ENCODE results near the gene OSBPL8.
A peak's percentile ranks its signal among the peaks of the same experiment; 100 is the strongest.

Gene OSBPL8

DNA sequence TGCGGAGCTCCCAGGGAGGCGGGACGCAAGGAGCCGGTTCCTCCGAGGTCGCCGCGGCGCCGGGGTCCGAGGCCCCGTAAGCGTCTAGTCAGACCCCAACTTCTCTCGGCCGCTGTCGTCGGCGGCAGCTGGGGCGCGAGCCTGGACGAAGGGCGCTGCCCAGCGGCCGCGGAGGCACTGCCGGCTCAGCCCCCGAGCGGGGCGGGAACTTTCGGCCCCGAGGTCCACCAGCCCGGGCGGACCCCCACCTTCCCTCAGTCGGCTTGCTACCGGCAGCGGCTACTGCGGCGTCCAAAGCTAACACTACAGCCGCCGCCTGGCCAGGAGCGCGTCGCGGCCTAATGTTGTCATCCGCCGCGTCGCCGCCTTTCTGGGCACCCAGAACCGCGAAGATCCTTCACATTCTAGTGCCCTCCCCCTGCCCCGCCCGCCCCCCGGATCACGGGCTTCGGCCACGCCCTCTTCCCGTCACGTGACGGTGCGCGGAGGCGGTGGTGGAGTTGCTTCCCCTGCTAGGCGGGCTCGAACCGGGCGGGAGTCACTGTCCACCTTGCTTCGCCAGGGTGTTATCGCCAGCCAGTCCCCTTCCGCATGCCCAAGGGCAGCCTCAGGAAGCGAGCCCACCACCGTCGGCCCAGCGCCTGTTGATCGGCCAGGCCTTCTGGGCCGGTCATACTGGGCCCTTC is at the start of gene OSBPL8:
TSS of gene OSBPL8 (minus strand) at position 372 of the 686 bp plus-strand sequence. CDS start 72,220 bp downstream, outside the sequence.
- DNase-seq (ENCODE audit: low read depth in 2 of 2): peak; percentile 70 to 78

DNA sequence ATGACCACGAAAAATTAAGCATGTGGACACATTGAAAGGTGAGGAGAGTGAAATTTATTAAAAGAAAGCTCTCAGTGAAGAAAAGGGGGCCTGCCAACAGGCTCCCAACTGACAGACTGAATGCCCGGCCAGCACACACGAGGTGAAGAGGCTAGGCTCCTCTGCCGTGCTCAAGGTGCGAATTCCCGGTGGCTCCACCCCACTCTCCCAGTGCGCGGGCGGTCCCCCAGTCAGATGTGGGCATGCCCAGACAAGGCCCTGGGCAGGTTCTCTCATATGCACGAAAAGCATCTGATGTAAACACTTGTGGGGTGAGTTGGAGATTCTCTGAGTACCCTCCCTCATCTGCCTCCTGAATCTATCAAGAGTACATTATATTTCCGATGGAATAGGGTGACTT is 48.5 kb upstream of the OSBPL8 start:
- no peak for DNase-seq (ENCODE audit: low read depth in 2 of 2)

DNA sequence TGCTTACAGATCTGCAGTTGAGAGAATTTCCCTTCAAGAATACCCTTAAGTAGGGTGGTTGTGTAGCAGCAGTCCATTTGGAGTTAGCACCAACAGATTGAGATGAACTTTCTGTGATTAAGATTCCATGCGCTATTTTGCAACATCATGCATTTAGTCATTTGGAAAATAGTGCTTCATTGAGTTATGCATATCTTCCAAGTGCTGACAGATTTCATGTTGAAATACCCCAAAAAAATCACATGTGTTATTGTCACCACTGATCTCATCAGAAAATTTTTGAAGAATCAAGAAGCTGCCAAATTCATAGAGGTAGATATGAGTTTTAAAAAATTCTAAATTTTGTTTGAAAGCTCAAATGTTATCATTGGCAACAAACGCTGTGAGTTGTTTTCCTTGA is 35.5 kb upstream of the OSBPL8 start:
- DNase-seq (ENCODE audit: low read depth in 2 of 2): no peak

GRCh38 chr12:76591476-76591875 is 31.9 kb upstream of the OSBPL8 start:
- DNase-seq (ENCODE audit: low read depth in 2 of 2): peak; percentile 43 to 49

DNA sequence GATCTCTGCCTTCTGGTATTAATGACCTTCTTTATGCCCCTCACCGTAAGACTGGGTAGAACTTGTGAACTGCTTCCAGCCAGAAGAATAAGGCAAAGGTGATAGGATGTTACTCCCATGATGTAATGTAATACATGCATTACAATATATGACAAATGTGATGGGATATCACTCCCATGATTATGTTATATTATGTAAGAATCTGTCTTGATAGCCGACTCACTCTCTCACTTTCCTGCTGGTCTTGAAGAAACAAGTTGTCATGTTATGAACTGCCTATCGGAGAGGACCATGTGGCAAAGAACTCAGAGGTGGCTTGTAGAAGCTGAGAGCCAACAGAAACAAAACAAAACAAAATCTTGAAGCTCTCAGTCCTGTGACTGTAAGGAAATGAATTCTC is 30.6 kb upstream of the OSBPL8 start:
- no peak for DNase-seq (ENCODE audit: low read depth in 2 of 2)

GRCh38 chr12:76588881-76589565 is 29.5 kb upstream of the OSBPL8 start:
- DNase-seq (ENCODE audit: low read depth in 2 of 2): peak; percentile 45 to 54

- no peak for DNase-seq (ENCODE audit: low read depth in 2 of 2)
Observed at GRCh38 chr12:76587428-76588178, 28.0 kb upstream of the OSBPL8 start.

GRCh38 chr12:76586764-76587395 is 27.3 kb upstream of the OSBPL8 start:
- no peak for DNase-seq (ENCODE audit: low read depth in 2 of 2)

- DNase-seq (ENCODE audit: low read depth in 2 of 2): no peak
Observed at GRCh38 chr12:76583301-76583700, 23.7 kb upstream of the OSBPL8 start.

- no peak for DNase-seq (ENCODE audit: low read depth in 2 of 2)
Observed at GRCh38 chr12:76573840-76574373, 14.3 kb upstream of the OSBPL8 start.

- DNase-seq (ENCODE audit: low read depth in 2 of 2): no peak
Observed at GRCh38 chr12:76571256-76571655, 11.7 kb upstream of the OSBPL8 start.

DNA sequence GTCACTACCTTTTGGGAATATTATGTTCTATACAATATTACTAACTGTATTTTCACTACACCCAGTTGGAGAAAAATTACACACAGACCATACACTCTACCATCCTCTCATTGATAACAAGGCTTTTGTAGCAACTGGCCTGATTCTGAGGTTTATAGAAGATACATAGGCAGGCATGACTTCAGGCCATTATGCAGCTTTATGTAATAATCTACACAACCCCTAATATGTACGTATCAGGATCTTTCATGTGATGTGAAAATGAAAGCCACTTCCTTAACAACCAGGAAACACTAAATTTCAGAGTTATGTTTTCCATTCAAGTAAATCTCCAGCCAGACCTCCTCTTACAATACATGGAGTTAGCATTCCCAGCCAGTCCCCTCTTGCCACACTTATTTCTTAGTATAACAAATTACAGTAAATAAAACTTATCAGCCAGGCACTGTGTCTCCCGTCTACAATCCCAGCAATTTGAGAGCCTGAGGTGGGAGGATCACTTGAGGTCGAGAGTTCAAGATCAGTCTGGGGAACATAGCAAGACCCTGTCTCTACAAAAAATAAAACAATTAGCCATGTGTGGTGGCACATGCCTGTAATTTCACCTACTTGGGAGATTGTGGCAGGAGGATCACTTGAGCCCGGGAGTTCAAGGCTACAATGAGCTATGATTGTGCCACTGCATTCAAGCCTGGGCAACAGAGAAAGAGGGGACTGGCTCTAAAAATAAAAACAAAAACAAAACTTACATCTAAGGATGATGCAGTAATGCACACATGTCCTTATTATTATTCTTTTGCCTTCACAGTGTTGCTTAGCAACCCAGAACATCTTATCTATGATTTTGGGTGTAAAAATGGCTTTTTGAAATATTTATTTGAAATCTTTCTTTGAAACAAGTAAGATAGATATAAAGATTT is 10.4 kb upstream of the OSBPL8 start:
- DNase-seq (ENCODE audit: low read depth in 2 of 2): no peak

- DNase-seq (ENCODE audit: low read depth in 2 of 2): no peak
Observed at GRCh38 chr12:76568888-76569551, 9.4 kb upstream of the OSBPL8 start.

GRCh38 chr12:76568130-76568529 is 8.6 kb upstream of the OSBPL8 start:
- no peak for DNase-seq (ENCODE audit: low read depth in 2 of 2)

DNA sequence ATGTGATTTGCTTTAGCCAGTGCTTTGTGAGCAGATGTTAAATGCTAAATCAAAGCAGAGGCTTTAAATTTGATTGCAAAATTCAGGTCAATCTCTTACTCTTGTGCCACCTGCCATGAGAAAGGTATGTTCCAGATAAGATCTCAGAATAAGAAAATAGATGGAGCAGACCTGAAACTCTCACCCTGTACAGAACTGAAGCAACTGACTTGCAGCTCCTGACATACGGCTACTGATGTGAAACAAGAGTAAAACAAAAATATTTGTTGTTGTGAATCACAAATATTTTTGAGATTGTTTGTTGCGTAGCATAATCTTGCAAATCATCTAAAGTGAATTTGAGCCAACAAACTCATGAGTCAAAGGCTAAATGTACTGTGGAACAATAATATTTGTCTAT is 3.5 kb upstream of the OSBPL8 start:
- no peak for DNase-seq (ENCODE audit: low read depth in 2 of 2)

- DNase-seq (ENCODE audit: low read depth in 2 of 2): no peak
Observed at GRCh38 chr12:76562130-76562529, 2.6 kb upstream of the OSBPL8 start.

GRCh38 chr12:76560086-76560491 is 518 bp upstream of the OSBPL8 start:
- no peak for DNase-seq (ENCODE audit: low read depth in 2 of 2)

- no peak for DNase-seq (ENCODE audit: low read depth in 2 of 2)
Observed at GRCh38 chr12:76558684-76559399, 729 bp downstream of the OSBPL8 start.

GRCh38 chr12:76556368-76556767 is 3.2 kb downstream of the OSBPL8 start:
- no peak for DNase-seq (ENCODE audit: low read depth in 2 of 2)

DNA sequence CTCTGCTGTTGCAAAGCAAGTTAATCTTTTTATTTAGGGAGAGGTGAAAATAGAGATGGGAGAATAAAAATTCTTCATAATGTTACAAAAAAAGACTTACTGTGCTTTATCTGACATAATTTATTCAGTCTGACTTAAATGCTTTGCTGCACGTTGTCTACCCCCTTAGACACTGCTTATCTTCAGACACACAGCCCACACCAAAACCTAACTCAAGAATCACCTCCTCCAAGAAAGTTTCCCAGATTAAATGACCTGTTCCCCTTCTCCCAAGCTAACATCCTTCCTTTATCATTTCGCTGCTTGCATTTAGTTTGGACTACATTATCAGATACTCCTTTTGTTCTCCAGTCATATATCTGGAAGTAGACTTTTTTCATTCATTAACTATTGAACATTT is 3.8 kb downstream of the OSBPL8 start:
- no peak for DNase-seq (ENCODE audit: low read depth in 2 of 2)
